ENCODE results near the gene LRRN3. TPM values are rescaled to one million over a fixed set of nuclear protein-coding genes. Genes with fewer than 3 reads are reported as not detected.

The LRRN3 gene
- polyA plus RNA-seq (2013, experiment 1 of 2; ENCODE audit: insufficient read length), result 1.1 TPM
- polyA plus RNA-seq (2013, experiment 2 of 2; ENCODE audit: insufficient read length), result 0.43 TPM

DNA sequence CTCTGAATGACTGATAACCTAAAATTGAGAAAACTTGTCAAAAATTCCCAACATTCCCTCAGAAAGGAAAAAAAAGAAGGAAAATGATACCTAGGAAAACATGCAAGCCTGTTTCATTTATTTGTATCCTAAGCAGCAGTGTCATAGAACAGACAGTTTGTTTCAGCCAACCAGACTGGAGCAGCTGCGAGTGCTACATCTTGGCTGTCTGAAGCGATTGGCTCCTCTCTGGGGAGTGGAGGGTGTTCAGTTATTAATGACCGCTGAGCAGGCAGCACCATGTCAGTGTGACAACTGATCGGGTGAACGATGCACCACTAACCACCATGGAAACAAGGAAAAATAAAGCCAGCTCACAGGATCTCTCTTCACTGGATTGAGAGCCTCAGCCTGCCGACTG lies at the start of gene LRRN3:
Gene LRRN3, plus strand, starts transcription at position 282 of the 400 bp plus-strand sequence. CDS start 31,646 bp downstream, outside the sequence.
- DNase-seq, result peak; percentile 55

DNA sequence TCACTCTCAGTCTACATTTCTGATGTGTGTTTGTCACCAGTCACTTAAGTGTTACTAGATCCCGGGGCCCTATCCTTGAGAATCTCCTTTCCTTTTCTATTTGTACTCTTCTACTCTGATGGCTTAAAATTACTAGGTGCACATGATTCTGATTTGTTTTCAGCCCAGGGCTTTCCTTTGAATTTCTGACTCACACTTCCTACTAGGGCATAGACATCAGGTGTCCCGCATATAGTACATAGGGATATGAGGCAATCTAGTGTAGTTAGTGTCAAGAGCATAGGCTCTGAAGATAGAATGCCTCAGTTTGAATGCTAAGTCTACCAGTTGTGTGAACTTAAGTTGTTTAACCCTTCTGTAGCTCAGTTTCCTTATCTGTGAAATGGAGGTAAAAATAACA lies 49.4 kb upstream of the LRRN3 start:
- no peak for DNase-seq

DNA sequence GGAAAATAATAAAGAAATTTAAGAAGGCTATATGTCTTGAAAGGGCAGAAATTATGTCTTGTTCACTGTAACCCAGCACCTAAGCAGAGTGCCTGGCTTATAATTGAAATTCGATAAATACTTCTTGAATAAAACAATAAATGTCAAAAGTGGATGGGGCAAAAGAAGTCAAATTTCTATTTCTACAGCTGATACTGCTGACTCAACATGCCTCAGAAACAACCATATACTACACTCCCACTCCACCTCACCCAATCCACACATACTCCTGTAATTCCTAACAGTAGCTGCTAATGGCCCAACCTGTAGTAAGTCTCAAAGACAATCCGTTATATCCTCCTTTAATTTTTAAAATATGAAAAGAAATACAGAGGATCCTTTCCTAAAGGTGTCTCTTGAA lies 48.1 kb upstream of the LRRN3 start:
- DNase-seq, result no peak

DNA sequence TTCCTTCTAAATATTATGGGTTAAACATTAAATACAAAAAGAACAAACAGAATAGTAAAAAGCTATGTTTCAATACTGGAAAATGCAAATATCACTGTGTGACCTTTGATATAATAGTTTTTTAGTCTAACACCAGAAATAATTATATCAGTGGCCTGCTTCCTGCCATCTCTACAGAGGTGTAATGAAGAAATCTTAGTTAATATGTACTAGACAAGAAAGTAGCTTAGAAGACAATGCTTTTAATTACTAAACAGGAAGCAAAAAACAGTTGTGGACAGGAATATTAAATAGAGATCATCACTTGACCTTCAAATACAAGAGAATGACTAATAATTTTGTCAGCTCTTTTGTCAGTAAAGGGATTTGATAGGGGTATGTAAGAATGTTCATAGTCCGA lies 47.4 kb upstream of the LRRN3 start:
- DNase-seq, result no peak

DNA sequence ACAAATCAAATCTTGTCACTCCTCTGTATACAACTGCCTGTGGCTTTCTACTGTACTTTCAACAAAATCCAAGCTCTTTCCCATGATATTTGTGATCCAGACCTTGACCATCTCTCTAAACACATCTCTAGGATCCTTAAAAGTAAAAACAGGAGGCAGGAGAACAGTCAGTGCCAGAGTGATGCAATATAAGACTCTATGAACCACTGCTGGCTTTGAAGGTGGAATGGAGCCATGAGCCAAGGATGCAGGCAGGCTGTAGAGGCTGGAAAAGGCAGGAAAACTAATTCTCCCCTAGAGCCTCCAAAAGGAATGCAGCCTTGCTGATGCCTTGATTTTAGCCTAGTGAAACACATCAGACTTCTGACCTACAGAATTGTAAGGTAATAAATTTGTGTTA lies 45.5 kb upstream of the LRRN3 start:
- DNase-seq, result no peak

DNA sequence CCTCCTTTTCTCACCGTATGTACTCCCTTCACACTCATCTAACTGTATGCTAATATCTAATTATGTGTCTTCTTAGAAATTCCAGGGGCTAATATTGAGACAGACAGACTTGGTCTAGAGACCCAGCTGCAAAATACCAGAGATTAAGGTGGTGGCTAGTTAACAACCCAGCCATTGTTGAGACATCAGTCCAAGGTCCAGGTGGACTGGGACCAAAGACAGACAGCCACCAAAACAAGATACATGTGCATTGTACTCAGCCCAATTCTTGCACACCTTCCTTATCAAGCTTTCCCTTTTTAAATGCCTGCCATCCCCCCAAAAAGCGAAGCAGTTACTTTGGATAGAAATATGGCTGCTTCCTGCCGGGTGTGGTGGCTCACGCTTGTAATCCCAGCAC lies 43.3 kb upstream of the LRRN3 start:
- no peak for DNase-seq

DNA sequence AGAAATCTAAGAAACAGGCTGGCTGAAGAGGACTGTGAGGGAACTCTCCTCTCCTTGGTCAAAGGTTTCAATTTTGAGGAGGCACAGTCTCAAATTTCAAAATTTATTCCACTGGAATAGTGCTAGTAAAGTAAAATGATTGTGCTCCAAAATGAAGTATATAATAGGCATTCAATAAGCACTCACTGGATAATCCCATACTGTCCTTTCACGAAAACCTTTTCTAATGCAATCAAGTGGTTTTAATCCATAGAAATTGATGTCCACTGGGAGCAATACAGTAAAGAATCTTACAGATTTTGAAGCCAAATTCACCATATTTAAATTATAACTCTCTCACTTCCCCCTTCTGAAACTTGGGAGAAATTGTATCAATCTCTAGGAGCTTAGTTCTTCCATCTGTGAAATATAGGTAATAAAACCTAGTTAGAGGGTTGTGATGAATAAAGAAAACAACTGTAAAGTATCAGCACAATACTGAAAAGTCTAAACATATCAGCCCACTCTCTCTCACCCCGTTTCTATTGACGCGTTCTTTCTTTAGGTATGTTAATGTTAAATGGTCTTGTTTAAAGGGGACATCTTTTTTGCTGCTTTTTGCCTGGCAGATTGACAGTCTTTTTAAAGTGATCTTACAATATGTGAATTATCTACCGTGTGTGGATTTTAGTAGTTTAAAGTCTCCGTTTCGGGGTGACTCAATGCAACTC lies 40.8 kb upstream of the LRRN3 start:
- DNase-seq, result no peak

DNA sequence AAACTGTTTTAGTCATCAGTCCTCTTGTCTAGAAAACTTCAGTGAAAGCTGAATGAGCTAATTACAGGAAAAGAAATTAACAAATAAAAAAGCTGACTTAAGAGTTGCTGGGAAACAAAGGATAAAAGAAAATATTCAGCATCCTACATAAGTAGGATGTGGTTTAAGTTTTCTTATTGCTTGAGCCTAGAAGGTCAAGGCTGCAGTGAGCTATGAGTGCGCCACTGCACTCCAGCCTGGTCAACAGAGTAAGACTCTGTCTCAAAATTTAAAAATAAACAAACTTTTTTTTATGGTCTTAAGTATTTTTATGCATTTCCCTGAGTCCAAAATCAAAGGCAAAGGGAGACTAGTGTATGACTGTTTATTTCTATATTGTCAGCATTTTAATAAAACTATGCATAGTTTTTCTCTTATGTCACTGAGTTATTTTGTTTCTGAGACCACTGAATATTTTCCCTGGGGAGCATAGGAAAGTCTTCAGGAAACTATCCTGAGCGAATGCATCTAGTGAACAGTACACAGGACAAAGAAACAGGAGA lies 40.0 kb upstream of the LRRN3 start:
- peak; percentile 34 for DNase-seq

DNA sequence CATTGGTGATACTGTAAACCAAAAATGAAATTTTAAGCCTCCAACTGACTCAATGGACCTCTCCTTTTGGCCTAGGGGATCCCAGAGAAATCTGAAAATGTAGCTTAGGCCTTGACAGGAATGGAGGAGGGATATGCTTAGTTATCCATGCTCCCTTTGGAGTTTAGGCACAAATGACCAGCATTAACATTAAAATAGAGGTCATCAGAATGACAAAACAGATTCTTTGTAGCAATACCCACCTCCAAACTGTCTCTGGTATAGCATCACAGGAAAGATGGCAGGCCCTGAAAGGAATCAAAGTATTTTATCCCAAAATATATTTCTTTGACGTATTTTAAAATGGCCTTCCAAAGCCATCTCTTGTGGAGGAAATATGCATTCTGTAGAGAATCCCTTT lies 39.1 kb upstream of the LRRN3 start:
- no peak for DNase-seq

DNA sequence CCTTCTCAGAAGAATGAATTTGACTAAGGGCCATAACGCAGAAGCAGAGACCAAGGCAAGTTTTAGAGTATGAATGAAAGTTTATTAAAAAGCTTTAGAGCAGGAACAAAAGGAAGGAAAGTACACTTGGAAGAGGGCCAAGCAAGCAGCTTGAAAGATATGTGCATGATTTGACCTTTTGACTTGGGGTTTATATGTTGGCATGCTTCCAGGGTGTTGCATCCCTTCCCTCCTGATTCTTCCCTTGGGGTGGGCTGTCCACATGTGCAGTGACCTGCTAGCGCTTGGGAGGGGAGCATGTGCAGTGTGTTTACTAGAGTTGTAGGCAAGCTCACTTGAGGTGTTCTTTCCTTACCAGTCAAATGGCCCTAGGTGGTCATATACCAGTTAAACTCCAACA lies 37.9 kb upstream of the LRRN3 start:
- DNase-seq, result no peak

DNA sequence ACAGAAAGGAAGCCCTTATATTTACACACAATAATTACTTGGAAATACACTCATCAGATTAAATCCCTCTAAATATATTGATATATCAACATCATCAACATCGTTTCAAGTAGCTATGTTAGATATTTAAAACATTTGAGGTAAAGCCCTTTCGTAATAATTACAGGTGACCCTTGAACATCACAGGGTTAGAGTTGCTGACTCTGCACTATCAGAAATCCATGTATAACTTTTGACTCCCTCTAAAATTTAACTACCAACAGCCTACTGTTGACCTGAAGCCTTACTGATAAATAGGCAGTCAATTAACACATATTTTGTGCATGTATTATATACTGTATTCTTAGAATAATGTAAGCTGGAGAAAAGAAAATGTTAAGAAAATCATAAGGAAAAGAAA lies 34.6 kb upstream of the LRRN3 start:
- DNase-seq, result no peak

DNA sequence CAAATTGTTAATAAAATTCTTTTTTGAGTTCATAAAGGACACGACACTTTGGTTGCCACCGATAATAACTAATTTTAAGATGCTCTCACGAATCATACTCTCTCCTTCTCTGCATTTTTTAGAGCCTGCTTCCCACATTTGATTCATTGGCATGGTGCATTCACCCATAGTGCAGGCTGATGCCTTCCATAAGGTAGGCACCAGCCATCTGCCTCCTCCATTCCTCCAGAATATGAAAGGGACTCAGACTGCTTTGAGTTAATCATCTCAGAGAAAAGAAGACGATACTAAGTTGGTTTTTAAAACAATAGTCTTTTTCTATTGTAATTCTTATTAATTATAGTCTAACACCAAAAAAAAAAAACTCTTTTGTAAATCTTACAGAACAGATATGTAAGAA lies 33.9 kb upstream of the LRRN3 start:
- no peak for DNase-seq

DNA sequence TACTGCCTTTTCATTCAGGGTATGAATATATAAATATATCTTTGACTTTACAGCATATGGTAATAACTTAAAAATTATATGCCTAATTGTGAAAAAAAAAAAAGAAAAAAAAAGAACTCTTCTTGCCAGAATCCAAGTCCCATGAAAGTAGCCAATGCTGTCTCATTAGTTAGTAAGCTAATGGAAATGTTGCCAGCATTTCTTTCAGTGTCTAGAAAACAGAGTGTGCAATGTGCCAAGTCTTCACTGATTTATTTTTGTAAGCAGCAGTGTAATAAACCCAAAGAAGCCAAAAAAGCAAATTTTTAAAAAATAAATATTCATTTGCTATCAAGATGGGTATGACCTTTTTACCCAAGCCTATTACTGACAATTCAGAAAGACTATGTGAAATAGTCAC lies 31.1 kb upstream of the LRRN3 start:
- DNase-seq, result no peak

DNA sequence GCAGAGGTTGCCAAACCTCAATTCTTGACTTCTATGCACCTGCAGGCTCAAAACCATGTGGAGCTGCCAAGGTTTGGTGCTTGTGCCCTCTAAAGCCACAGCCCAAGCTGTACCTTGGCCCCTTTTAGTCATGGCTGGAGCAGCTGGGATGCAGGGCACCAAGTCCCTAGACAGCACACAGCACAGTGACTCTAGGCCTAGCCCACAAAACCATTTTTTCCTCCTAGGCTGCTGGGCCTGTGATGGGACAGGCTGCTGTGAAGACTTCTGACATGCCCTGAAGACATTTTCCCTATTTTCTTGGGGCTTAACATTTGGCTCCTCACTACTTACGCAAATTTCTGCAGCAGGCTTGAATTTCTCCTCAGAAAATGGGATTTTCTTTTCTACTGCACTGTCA lies 27.8 kb upstream of the LRRN3 start:
- no peak for DNase-seq

DNA sequence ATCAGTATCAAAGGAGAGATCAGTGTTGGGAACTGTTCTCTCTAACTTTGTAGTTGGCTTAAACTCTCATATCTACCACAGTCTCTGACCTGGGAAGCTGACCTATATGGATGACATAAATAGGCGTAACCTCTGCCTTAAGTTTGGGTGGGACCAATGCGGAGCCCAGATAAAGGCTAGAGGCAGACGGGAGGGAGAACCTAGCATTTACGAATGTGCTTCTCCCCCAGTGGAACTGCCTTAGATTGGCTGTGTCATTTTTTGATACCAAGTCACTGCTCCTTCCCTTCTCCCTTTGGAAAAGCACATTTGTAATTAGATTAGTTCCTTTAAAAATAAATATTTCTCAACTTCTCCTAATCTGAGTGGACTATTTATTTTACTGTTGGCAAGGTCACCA lies 23.7 kb upstream of the LRRN3 start:
- DNase-seq, result no peak

DNA sequence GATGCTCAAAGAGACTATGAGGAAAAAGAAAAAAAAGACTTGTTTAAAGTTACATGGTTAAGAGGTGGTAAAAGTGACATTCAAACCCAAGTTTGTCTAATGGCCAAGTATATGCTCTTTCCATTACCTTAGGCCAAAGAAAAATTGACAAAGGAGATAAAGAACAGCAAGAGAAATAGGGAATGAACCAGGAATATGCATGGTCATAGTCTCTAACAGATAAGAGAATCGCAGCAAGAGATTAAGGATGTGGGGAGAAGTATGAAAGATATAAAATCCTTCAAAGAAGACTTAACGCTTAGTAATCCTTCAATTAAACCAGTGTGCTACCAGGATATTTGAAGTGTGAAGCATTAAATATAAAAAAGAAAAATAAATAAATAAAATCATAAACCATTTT lies 23.2 kb upstream of the LRRN3 start:
- DNase-seq, result no peak

DNA sequence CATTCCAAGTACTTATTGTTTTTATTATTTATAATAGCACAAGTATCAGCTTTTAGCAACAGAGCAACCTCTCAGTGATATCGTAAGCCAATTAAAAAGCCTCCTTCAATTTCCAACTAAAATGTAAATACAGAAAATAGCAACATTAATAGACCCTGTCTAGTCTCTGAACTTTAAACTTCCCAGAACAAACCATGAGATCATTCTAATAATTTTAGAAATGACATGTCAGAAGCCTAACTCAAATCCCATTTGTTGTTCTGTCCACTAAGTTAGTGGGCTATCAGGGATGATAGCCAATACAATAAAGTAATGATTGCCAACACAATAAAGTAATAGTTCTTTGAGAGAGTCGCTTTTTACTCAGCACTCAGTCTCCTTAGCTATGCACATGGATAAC lies 22.3 kb upstream of the LRRN3 start:
- no peak for DNase-seq

DNA sequence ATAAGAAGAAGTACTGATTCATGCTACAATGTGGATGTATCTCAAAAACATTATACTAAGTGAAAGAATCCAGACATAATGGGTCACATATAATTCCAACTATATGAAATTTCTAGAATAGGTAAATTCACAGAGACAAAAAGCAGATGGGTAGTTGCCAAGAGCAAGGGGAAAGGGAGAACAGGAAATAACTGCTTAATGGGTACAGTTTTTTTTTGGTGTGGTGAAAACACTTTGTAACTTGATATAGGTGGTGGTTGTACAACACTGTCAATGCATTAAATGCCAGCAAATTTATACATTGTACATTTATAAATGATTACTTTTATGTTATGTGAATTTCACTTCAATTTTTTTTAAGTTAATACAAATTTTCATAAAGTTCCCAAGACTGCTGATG lies 19.4 kb upstream of the LRRN3 start:
- no peak for DNase-seq

DNA sequence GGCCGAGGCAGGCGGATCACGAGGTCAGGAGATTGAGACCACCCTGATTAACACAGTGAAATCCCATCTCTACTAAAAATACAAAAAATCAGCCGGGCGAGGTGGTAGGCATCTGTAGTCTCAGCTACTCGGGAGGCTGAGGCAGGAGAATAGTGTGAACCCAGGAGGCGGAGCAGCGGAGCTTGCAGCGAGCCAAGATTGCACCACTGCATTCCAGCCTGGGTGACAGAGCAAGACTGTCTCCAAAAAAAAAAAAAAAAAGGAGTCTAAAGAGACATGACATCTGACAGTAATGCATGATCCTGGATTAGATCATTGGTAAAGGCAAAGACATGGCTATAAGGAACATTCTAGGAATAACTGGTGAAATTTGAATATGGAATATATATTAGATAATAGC lies 18.3 kb upstream of the LRRN3 start:
- DNase-seq, result peak; percentile 20

DNA sequence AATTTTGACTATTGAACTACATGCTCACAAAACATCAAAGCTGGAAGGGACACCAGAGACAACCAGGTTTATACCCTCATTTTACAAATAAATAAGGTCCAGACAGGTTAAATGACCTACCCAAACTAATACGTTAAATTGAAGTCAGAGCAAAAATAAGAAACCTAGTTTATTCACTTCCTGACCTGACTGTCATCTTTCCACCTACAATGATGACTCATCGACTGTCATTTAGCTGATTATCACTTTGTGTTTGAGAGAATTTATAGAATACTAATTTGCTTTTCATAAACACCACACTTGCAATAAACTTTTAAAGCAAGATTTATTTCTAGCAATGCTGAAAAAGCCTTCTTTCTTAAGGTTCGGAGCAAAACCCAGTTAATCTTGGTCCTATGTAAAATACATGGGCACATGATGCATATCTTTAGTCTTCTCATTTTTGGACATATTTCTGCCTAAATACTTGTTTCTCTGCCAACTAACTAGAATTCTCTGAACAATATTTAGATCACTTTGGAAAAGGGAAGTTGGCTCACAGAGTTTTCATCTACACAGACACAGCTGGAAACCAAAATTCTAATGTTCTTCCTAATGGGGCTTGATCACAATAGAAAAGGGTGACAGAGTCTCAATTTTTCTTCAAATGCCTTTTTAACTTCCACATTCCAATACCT lies 16.7 kb upstream of the LRRN3 start:
- peak; percentile 8 for DNase-seq

DNA sequence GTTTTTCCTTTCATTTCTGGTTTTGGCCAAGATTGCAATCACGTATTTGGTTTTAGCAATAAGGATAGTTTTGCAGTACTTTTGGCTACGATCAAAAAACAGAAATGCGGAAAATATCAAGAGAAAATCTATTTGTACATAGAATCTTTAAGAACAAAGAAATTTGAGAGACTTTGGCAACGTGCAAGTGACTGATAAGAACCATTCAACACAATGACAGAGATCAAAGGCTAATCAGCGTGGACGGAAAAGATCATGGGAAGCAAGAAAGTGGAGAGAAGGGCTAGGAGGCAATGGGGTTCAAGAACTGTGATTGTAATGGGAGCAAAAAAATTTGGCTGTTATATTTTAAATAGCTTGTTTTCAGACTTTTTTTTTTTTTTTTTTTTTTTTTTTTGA lies 16.2 kb upstream of the LRRN3 start:
- no peak for DNase-seq

DNA sequence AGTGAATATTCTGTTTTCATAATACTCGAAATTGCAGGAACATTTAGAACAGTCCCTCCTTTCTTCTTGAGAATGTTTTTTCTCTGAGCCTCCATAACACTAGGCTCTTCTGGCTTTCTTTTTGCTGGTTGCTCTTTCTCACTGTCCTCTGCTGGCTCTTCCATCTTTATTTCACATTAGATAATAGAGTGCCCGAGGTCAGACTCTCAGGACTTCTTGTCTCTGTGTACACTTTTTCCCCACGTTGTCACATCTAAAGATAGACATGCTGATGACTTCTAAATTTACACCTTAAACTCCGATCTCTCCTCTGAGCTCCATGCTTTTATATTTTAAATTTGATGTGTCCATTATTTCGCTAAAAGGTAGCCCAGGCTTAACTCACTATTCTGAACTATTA lies 15.4 kb upstream of the LRRN3 start:
- no peak for DNase-seq

DNA sequence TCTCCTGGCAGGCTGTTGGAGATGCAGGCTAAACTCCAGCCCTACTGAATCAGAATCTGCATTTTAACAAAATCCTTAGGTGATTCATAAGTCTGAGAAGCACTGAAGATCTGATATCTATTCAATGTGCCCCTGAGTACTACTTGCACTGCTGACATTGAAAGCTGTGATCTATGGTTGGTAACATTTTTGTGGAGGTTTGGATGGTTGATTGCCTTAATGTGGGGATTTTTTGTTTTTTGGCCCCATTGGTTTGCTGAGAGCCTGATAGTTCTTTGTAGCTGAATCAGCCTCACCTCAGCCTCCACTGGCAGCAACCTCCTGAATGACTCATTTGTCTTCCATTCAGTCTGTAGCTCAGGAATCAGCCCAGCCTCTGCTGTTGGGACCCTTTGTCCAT lies 14.7 kb upstream of the LRRN3 start:
- peak; percentile 49 for DNase-seq

DNA sequence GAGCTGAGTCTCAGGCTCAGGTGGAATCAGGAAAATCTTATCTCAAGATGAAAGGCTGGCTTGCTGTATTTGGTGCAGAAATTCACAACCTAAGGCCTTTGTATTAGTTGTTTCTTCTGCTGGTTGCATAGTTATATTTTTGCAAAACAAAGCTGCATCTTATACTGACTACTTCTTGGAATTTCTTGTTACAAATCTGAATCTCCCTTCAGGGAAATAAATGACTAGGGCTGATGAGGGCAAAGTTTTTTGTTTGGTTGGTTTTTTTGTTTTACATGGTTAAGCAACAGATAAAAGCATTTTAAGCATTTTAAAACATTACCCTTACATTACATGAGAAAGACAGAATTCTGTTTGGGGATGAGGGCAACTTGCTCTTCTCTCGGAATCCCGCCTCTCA lies 13.9 kb upstream of the LRRN3 start:
- DNase-seq, result no peak

All from fibroblast of skin of back (primary cell).